ENCODE data around the gene ARID5A. TPM values are rescaled to one million over a fixed set of nuclear protein-coding genes. Genes with fewer than 3 reads are reported as not detected.

Gene ARID5A
- total RNA-seq, 1 experiment from 2014 or later = 5.4 TPM

DNA sequence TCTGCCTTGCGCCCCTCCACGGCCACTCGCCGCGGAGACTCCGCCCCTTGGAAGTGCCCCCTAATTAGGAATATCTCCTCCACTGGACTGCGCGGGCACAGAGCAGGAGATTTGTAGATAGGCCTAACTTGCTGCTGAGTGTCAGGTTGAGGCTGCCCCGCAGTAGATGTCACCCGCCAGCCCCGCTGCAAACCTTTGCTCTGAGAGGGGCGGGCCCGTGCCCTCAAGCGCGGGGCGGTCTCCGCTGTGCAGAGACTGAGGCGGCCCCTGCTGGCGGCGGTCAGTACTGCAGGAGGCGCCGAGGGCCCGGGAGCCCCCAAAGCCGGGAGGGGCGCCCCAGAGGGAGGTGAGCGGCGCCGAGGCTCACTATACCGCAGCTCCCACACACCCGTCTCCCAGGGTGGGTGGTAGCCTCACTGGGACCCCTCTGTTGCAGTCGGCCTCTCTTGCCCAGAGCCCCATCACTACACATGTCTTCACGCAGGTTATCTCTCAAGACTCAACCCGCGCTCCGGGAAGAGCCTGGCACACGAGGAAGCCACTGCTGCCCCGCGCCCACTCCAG lies 28.5 kb upstream of the ARID5A start:
- DNase-seq (ENCODE audit: low read depth) = peak; percentile 69

DNA sequence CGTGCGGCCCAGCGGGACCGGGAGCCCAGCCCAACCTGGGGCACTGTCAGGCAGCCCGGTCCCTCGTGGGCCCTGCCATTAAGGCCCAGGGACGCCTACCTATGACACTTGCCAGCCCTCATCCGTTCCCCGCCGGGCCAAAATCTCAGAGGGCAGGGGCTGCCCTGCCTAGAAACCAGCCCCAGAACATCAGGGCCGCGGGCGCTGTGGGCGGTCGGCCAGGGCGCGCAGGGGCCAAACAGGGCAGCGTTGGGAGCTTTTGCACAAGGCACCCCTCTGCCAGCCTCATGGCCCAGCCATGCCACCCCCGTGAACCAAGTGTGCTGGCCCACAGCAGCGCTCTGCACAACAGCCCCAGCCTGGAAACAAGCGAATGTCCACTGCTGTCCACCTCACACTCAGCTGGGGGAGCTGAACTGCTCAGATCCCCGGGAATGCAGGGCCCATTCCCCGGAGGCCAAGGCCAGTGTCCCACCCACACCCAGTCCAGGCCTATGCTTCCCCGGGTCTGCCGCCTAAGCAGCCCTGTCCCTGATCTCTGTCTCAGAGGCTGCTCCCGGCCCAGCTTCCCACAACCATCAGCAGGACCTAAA lies 27.9 kb upstream of the ARID5A start:
- no peak for DNase-seq (ENCODE audit: low read depth)

DNA sequence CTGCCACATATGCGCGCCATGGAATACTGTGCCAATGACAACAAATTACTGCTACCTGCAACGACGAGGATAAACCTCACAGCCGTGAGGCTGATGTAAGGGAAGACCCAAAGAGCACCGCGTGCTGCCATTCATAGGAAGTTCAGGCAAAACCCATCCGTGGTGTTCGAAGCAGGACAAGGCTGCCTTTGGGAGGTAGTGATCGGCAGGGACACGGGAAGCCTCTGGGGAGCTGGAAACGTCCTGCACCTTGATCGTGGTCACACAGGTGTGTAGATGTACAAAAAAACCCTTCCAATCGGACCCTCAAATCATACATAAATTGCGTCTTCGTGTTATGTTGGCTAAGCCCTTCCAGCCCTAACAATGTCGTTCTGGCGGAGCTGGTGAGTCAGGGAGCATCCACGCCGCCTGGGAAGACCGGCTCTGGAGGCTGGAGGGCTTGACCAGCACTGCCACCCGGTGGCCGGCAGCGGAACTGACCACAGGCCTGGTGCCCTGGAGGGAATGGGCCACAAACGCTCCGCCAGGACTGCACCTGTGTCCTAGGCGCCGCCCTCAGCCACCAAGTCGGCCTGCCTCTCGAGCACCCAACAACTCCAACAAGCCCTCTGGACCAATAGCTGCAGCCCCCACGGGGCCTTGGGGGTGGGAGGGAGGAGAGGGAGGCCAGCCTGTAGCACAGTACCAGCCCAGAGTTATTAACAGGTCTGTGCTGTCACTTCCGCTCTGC lies 27.3 kb upstream of the ARID5A start:
- DNase-seq (ENCODE audit: low read depth) = peak; percentile 92

DNA sequence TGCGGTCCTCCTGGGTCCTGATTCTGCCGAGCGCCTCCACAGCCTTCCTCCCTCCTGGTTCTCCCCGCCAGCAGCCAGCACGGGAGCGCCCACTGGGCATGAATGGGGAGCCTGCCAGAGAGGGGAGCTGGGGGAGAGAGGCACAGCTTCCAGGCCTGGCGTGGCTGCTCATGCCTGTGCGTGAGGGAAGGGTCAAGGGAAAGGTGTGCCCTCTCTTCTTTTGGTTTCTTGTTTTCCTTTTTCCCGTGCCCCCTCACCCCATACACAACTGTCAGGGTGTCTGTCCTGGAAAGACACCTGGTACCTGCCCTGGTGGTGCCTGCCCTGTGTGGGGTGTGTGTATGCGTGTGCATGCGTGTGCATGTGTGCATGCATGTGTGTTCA lies 26.7 kb upstream of the ARID5A start:
- DNase-seq (ENCODE audit: low read depth) = no peak

DNA sequence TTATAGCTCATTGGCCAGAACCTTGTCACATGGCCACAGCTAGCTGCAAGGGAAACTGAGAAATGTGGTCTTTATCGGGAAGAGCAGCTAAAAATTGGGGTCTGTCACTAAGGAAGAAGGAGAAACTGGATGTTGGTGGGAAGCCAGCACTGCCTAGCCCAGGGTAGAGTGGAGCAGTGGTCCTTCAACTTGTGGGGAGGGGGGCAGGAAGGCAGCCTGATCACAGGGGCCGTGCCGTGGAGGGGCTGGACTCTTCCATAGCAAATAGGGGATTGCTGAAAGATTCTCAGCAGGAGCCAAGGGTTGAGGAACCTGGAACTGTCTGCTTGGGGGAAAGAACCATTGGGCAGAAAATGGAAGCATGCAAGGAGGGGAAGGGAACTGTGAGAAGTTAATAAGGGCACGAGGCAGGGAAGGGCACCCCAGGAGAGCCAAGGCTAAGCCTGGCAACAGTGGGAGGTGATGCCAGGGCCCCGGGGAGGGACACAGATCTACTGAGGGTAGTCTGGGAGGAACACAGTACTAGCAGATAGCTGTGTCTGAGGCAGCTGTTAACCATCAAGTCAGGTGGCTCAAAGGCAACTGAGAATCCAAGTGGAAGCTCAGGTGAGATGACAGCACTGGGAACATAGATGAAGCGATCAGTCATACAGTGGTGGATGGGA lies 25.5 kb upstream of the ARID5A start:
- DNase-seq (ENCODE audit: low read depth) = no peak

DNA sequence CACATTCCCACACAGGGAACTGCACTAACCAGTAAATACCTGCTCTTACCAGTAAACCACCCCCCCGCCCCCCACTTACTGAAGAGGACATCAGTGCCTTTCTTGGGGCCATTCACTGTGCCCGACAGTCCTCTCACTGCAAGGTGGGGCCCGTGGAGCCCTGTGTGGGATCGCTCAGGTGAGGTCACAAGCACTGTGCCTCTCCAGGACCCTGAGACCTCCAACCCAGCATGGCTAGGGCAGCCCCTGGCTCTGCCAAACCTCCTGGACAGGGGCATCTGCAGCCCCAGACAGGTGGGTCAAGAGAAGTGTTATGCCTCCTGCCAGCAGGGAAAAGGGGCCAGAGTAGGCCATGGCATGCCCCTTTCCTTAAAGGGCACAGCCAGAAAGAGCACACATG lies 24.7 kb upstream of the ARID5A start:
- DNase-seq (ENCODE audit: low read depth) = no peak

DNA sequence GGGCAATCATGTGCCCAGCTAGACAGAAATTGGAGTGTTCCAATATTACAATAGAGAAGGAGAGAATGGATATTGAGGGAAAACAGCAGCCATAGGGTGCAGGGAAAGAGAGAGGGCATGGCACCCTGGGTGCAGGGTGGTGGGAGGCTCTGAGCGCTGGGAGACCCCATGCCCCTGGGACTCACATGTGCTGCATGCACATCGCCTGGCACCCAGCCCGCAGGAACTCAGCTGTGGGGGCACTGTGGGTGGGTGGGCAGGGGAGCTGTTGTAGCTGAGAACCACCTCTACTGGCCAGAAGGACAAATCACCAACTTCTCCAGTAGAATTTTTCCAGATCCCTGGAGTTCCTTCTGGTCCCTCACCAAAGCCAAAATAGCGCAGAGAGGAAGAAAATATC lies 24.2 kb upstream of the ARID5A start:
- DNase-seq (ENCODE audit: low read depth) = no peak

DNA sequence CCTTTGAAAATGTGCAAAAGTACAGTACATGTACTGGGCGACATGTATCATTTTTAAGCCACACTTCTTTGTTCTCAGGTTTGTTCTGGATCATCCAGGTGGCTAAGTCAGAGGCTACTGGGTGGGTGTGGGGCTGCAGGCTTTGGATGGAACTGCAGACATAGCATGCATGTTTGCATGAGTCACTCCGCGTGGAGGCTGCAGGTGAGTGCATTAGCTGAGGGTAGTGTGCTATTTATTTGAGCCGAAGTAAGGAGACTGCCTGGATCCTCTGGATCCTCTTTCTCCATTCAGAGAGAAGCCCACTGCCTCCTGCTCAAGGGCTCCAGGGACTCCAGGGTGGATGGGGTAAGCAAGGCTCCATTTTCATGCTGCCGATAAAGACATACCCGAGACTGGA lies 22.0 kb upstream of the ARID5A start:
- no peak for DNase-seq (ENCODE audit: low read depth)

DNA sequence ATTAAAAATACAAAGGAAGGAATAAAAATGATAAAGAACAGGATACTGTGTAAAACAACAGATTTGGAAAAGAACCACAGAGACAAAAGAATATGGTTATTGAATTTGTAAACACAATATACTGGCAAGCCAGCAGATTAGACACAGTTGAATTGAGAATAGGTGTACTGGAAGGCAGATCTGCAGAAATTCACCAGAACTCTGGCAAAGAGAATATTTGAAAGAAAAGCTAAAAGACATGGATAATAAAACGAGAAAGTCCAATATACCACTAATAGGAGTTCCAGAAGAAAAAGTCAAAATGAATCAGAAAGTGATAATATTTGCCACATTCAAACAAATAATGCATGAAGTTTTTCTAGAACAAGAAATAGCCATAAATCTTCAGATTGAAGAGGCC lies 19.5 kb upstream of the ARID5A start:
- no peak for DNase-seq (ENCODE audit: low read depth)

DNA sequence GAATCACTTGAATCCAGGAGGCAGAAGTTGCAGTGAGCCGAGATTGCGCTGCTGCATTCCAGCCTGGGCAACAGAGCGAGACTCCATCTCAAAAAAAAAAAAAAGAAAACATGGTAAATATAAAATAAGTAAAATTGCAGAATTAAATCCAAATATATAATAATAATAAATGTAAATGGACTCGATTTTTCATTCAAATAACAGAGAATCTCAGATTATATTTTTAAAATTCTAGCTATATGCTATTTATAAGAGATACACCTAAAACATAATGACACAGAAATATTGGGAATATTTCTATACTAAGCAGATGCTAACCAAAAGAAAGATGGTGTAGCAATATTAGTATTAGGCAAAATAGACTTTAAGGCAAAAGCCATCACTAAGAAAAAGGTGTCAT lies 16.3 kb upstream of the ARID5A start:
- no peak for DNase-seq (ENCODE audit: low read depth)

DNA sequence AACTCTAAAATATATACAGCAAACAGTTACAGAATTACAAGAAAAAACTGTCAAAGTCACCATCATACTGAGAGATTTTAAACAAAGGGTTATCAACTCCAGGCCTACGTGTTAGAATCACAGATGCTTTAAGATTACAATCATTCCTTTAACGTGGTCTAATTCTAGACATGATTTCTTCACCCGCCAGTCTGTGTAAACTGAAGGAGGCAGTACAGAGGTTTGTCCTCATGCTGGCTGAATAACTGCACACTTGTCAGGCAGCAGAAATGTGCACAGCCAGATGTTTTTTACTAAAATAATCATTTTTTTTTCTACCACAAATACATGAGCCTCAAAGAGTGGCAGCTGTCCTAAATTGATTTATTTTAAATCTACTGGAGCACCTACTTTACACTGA lies 15.9 kb upstream of the ARID5A start:
- DNase-seq (ENCODE audit: low read depth) = no peak

DNA sequence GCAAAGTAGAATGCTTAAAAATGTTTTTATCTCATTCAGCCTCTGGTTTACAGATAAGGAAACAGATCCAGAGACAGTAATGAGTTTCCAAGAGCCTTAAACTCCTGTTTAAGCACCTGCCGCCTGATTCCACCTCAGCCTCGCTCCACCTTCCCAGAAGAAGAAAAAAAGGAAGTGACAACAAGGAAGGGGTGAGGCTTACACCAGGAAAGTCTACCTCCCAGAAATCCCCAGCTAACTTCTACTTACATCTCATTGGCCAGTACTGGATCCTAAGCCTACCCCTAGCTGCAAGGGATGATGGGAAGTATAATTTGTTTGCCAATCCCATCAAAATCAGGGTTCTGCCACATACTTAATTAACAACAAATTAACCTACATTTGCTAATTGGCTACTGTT lies 15.3 kb upstream of the ARID5A start:
- no peak for DNase-seq (ENCODE audit: low read depth)

DNA sequence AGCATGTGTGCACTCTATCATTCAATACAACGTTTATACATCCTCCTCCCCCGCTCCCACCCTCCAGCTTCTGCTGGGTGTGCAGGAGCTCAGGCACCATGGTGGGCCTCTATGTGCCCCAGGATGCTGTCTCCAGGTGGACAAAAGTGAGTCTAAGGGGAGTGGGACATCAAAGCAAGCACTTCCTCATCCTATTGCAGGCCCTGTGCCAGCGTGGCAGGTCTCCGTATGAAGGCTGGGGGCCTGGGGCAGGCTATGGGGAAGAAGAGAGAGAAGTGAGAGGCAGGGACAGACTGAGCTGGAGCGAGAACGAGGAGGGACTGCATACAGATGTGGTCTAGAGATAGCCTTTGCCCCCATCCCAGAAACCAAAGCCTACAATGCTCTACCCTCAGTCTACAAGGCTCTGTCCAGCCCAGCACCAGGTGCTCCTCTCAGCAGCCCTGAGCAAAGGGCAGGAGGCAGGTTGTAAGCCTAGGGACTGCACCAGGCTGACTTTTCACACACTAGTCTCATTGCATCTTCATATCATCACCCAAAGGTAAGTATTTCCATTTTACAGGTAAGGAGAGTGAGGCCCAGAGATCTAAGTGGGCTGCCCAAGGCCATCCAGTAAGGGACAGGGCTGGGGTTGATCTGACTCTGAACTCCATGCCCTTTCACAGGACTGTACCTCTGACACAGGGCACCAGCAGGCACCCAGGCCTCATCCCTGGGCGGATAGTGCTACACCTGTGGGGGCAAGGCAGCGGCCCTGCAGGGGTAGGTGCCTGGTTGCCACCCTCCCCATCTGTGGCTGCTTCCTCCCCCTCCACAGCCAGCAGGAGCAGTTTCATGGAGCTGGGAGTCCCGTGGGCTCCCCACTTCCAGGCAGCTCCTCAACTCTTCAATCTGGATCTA lies 14.0 kb upstream of the ARID5A start:
- no peak for DNase-seq (ENCODE audit: low read depth)

DNA sequence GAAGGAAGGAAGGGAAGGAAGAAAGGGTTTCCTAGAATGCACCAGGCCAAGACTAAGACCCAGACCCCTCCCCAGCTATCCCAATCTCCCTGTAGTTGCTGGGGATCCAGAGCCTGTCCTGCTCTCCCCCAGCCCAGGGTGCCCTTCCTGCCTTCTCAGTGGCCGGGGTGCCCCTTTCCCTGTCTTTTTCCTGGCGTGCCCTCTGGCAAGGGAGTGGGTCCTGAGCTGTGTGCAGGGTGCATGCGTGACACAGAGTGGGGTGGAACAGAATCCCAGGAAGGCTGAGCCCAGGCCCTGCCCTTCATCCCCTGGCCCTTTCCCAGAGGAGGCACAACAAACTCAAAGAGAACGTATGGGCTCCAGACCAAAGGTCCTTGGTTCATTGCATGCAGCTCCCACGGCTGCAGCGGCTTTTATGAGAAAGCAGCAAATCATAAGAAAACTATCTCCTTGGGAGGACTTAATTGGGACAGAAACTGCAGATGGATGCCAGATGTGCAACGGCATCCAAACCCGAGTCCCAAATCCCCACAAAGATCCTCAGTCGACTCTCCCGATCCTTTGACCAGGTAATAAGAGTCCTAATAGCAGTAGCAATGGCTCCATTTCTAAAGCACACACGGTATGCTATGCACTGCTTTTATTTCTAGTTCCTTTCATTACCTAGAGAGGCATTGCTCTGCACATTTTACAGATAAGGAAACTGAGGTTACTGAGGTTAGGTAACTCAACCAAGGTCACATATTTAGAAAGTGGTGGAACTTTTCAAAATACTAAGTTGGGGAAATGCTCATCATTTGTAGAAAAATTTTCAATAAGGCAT lies 12.7 kb upstream of the ARID5A start:
- no peak for DNase-seq (ENCODE audit: low read depth)

DNA sequence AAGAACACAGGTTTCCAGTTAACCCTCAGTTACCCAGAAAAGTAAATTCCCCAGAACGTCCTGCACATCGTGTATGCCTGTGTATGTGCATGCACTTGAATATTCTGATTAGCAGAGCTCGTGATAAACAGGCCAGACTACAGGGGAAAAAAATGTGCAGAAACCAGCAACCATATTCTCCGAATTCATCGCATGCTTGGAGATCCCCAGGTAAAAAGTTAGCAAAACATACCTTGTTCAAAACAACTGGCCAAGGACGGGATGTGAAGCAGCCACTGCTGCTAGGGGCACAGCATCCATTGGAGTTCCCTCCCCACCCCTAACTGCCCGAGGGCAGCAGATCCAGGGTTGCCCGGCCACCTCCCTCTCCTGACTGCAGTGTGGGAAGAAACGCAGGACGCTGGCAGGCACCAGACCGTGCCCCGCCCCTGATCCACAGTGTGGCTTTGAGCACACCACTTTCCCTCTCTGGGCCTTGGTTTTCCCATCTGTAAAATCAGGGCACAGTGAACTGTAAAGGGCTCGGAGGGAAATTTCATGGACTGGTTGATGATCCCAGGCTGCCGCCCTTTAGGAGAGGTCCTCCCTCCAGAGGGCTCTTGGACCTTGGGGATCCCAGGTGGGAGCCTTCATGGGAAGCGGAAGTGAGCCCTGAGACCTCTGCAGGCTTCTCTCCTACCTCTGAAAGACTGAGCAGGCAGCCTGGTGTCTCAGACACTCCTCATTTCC lies 11.9 kb upstream of the ARID5A start:
- DNase-seq (ENCODE audit: low read depth) = no peak

DNA sequence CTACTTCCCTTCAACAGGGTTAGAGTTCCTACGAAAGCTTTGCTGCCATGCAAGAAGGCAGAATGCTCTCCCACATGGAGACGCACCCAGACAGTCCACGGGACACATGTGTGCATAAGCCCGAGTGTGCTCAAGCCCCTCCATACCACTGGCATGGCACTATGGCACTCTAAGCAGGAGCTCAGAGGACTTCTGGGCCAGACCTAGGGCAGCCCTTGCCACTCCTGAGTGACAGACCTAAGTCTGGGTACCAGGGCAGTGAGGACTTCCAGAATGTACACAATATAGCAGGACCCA lies 11.4 kb upstream of the ARID5A start:
- DNase-seq (ENCODE audit: low read depth) = no peak

DNA sequence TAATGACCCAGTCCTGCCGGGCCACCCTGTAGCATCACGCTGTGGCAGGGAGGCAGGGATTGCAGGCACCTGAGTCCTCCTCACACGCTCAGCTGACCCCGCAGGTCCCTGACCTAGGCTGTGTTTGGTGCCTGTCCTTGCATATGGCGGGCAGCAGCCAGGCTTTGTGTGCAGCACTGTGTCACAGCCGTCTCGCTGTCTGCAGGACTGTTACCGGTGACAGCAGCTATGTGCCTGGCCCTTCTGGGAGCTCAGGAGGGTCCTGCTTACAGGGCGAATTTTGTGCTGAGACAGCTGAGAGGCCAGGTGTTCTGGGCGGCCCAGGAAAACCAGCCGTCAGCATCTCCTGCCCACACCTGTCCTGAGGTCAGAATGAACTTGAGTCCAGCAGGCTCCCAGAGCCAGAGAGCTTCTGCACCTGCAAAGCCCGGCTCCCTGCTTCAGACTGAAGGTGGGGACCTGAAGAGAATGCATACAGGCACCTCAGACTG lies 10.4 kb upstream of the ARID5A start:
- no peak for DNase-seq (ENCODE audit: low read depth)

DNA sequence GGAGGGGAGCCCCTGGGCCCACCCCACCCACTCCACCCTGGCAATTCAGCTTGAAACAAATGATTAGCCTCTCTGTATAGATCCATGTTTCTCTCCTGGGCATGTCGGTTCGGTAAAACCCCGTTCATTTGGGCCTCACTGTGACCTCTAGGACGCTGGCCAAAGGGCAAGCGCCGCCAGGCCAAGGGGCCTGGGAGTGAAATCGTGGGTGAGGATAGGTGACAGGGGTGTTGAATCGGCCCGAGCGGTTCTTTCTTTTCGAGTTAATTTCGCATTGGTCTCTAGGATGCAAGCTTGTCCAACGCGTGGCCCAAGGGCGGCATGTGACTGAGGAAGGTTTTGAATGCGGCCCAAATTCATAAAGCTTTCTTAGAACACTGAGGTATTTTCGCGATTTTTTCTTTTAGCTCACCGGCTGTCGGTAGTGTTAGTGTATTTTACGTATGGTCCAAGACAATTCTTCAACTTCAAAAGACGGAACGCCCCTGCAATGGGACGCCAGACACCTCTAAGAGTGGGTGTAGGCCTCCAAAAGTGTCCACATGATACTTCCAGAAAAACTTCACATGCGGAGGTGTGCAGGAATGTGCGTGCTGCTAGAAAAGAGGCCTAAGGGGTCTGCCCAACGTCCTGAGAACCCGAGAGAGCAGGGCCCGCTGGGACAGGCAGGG lies 9.8 kb upstream of the ARID5A start:
- DNase-seq (ENCODE audit: low read depth) = no peak

DNA sequence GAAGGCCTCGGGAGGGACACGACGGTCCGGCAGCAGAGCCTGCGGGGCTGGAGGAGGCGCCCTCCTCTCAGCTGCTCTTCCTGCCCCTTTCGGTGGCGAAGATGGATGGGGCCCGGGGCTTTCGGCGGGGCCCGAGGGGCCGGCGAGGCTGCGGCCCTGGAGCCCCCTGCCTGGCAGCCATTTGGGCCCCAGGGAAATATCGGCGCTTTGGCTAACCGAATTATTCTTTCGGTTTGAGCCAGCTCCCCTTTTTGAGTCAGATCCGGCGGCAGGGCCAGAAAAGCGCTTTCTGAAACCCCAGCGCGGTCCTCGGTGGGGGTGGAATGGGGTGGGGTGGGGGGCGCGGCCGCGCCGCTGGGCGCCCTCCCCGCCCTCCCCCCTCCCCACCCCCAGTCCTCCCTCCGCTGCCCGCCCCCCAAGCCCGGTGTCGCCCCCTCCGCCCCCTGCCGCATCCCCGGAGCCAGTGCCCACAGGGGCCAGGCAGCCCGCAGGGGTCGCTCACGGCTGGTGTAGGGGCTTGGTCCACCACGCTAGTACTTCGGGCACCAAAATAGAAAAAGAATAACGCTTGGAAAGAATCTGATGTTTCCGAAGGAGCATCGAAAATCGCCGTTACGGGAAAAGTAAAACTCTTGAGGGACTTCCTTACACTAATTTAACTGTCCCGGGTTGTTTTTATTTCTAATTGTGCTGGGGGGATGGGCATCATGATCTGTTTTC lies 9.1 kb upstream of the ARID5A start:
- peak; percentile 39 for DNase-seq (ENCODE audit: low read depth)

Measured in Daoy (cell line).